Effector memory CD4-positive, alpha-beta T cell (primary cell): Measurements from ENCODE around the gene C1orf35.

Experiments used
- DNase-seq, 3 donors: peaks; one replicate each; pipeline ENCODE4 v3.0.0-alpha.2; 2020
- H3K27ac ChIP-seq: 2 replicates; pipeline ENCODE4 v1.7.0; 2013; ENCODE audit warnings: mild to moderate bottlenecking, low read length, moderate library complexity; ENCODE audit not compliant: insufficient read depth, poor library complexity, severe bottlenecking
- H3K27me3 ChIP-seq: replicated peaks from 2 replicates; pipeline ENCODE4 v1.7.0; 2013; ENCODE audit warnings: mild to moderate bottlenecking, low read length; ENCODE audit not compliant: insufficient read depth, control insufficient read depth, poor library complexity, severe bottlenecking
- H3K36me3 ChIP-seq: 2 replicates; pipeline ENCODE4 v1.7.0; 2013; ENCODE audit warnings: mild to moderate bottlenecking, low read length, moderate library complexity; ENCODE audit not compliant: control insufficient read depth, insufficient read depth
- H3K4me1 ChIP-seq: 2 replicates; pipeline ENCODE4 v1.7.0; 2013; ENCODE audit warnings: low read length, mild to moderate bottlenecking; ENCODE audit not compliant: control insufficient read depth, insufficient read depth, poor library complexity, severe bottlenecking
- H3K4me3 ChIP-seq: 2 replicates; pipeline ENCODE4 v1.7.0; 2013; ENCODE audit warnings: low read length, low read depth, mild to moderate bottlenecking; ENCODE audit not compliant: insufficient read depth, poor library complexity, severe bottlenecking
- H3K9me3 ChIP-seq: 2 replicates; pipeline ENCODE4 v1.7.0; 2013; ENCODE audit warnings: mild to moderate bottlenecking, low read length, moderate library complexity; ENCODE audit not compliant: control insufficient read depth

The C1orf35 gene

GRCh38 chr1:228079601-228080263, 23.4 kb downstream of the C1orf35 start:
- no peak for DNase-seq
- Histone ChIP-seq H3K4me1 (peaks cover 23% of the 10 kb centered on the region), H3K36me3 (no peaks in the 10 kb centered on the region), H3K4me3 (no peak overlapping the region), H3K9me3 (no peaks in the 10 kb centered on the region), H3K27me3 (no peaks in the 10 kb centered on the region), H3K27ac (no peak overlapping the region)

- H3K27me3 ChIP-seq = no peaks in the 10 kb centered on the region
- no peaks in the 10 kb centered on the region for H3K9me3 ChIP-seq
- peaks cover 16% of the 10 kb centered on the region for H3K4me1 ChIP-seq
- H3K4me3 ChIP-seq = no peak overlapping the region
- H3K36me3 ChIP-seq = no peaks in the 10 kb centered on the region
- no peak overlapping the region for H3K27ac ChIP-seq
- DNase-seq = no peak
These were observed 24.1 kb downstream of the C1orf35 start for GRCh38 chr1:228079013-228079412.

DNA sequence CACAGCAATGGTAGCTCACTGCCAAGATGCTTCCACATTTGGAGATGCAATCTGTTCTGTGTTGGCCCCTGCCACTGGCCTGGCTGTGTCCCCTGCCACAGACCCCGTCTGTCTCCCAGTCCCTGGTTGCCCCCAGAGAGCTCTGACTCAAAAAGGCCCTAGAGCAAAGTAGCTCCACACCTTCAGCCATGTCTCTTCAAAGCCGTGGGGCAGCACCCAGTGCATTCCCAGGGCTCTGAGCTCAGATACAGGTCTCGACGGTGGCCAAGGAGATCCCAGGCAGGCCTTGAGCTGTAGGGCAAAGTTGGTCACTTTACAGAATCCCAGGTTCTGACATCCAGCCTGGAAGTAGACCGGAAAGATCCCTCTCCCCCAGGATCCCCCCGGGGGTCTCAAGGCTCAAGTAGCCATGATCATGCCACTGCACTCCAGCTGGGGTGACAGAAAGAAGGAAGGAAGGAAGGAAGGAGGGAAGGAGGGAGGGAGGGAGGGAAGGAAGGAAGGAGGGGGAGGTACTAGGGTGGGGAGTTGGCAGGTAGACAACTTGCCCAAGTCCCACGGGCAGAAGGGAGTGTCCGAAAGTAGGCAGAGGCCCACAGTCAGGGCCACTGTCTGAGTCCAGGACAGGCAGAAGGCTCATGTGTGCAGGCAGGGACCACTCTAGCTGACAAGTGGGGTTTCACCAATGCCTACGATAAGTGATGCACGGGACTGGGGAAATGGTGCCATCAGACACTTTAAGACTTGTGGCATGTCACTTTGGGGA, 25.4 kb downstream of the C1orf35 start:
- Histone ChIP-seq H3K27me3 (no peaks in the 10 kb centered on the region), H3K36me3 (no peaks in the 10 kb centered on the region), H3K4me1 (peaks cover 9% of the 10 kb centered on the region), H3K9me3 (no peaks in the 10 kb centered on the region), H3K27ac (no peak overlapping the region), H3K4me3 (no peak overlapping the region)
- DNase-seq = no peak

DNA sequence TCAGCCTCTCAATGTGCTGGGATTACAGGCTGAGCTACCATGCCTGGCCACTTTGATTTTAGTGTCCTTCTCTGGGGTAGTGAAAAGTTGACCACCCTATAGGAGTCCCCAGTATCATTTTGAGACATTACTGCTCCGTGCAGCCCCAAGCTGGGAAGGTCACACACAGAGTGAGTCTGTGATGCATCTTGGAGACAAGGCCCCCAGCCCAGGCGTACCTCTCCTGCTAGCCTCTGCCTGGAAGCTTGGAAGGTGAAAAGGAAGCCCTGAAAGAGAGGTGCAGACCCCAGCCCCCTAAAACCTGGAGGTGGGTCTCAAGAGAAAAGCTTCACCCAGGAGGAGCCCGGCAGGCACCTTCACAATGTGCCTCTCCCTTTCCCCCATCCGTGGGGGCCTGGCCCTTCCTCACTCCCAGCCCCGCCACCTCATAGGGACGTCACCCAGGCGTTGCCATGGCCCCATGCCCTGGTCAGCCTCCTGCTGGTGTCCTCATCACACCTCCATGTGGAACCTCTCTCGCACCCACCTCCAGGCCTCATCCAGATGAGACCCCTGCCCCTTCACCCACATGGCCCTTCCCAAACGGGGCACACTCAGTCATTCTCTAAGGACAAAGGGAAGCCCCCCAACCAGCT, 26.2 kb downstream of the C1orf35 start:
- H3K4me1 ChIP-seq = peaks cover 9% of the 10 kb centered on the region
- H3K4me3 ChIP-seq = no peak overlapping the region
- no peak for DNase-seq
- no peaks in the 10 kb centered on the region for H3K27me3 ChIP-seq
- no peaks in the 10 kb centered on the region for H3K36me3 ChIP-seq
- H3K27ac ChIP-seq = no peak overlapping the region
- H3K9me3 ChIP-seq = no peaks in the 10 kb centered on the region

GRCh38 chr1:228075801-228076271, 27.3 kb downstream of the C1orf35 start:
- Histone ChIP-seq H3K27ac (no peak overlapping the region), H3K36me3 (no peaks in the 10 kb centered on the region), H3K27me3 (no peaks in the 10 kb centered on the region), H3K4me3 (no peak overlapping the region), H3K4me1 (no peaks in the 10 kb centered on the region), H3K9me3 (no peaks in the 10 kb centered on the region)
- DNase-seq = no peak

- no peak for DNase-seq
- no peaks in the 10 kb centered on the region for H3K36me3 ChIP-seq
- H3K4me1 ChIP-seq = no peaks in the 10 kb centered on the region
- no peak overlapping the region for H3K4me3 ChIP-seq
- H3K27me3 ChIP-seq = no peaks in the 10 kb centered on the region
- H3K9me3 ChIP-seq = no peaks in the 10 kb centered on the region
- H3K27ac ChIP-seq = no peak overlapping the region
These were observed 28.0 kb downstream of the C1orf35 start for GRCh38 chr1:228074954-228075730.

DNA sequence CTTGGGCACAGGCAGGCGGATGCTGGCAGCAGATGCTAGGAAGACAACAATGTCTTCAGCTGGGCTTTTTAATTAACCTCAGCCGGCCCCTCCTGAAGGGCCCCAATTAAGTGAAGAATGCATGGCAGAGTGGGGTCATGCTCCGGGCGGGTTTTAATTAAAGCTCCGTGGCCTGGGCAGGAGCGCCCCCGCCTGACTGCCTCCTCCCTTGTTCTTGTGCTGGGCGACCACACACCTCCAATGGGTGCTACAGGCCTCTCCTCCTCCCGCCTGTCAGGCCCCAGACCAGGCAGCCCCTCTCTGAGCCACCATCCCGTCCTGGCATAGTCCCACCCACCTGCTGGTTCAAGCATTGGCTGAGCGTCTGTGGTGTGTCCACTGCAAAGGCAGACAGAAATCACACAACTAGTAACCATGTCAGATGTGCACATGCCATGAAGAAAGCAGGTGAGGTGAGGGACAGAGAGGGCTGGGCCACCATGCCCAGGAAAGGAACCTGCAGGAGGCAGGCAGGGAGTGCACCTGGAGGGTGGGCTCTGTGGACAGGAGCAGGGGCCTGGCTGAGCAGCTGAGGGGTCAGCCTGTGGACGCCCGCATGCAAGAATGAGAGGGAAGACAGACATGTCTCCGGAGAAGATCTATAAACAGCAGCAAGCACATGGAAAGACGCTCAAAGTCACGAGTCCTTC, 29.1 kb downstream of the C1orf35 start:
- Histone ChIP-seq H3K27me3 (no peaks in the 10 kb centered on the region), H3K27ac (no peak overlapping the region), H3K9me3 (no peaks in the 10 kb centered on the region), H3K4me1 (no peaks in the 10 kb centered on the region), H3K4me3 (no peak overlapping the region), H3K36me3 (no peaks in the 10 kb centered on the region)
- no peak for DNase-seq

DNA sequence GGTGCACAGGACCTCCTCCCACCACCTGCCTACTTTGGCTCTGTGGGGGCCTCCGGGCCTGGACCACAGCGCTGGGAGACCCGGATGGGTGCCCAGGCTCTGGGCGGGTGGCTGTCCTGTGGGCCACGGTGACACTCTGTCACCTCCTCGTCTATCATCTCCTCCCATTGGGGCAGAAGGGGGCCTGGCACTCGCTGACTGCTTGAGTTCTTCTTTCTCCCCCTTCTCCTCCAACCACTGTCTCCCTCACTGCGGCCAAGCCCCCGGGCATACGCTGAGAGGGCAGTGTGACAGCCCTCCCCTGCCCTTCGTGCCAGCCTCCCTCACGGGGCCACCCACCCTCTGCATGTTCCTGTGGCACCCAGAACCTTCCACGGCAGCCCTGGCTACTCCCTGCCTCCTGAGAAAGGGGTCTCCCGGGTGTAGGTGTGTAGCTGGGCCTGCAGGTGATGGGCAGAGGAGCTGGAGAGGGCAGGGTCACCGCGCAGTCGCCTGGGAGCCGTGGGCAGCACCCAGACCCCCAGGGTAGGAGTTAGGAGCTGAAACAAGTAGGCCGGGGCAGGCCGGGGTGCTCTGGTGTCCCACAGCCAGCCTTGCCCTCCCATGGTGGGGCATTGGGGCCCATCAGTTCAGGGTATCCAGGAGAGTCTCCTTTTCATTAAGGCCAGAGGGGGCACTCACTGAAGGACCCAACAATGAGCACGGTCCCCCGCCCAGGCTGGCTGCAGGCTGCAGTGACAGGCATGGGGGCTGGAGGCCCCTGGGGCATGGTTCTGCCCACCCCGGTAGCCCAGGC, 29.9 kb downstream of the C1orf35 start:
- Histone ChIP-seq H3K4me1 (no peaks in the 10 kb centered on the region), H3K36me3 (no peaks in the 10 kb centered on the region), H3K27me3 (no peaks in the 10 kb centered on the region), H3K9me3 (no peaks in the 10 kb centered on the region), H3K27ac (no peak overlapping the region), H3K4me3 (no peak overlapping the region)
- DNase-seq = no peak

DNA sequence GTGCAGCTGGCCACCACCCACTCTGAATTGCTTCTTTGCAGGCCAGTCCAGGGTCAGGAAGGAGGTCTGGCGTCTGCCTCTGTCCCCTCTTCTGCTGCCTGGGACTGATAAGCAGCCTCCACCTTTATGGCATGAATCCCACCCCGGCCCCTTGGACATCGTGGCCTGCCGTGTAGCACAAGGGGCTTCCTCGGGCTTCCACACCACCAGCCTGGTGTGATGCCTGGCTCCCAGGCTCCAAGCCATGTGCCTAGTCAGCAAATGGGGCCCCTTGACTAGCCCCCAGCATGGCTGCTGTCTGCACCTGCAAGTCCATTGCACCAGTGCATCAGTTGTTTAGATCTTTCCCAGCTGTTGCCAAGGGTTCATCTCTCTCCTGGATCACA, 30.5 kb downstream of the C1orf35 start:
- Histone ChIP-seq H3K36me3 (no peaks in the 10 kb centered on the region), H3K9me3 (no peaks in the 10 kb centered on the region), H3K27ac (no peak overlapping the region), H3K4me1 (no peaks in the 10 kb centered on the region), H3K27me3 (no peaks in the 10 kb centered on the region), H3K4me3 (no peak overlapping the region)
- no peak for DNase-seq
